Heart right ventricle (tissue), 16 donors: Measurements from ENCODE around the gene IER3. TPM values are rescaled to one million over a fixed set of nuclear protein-coding genes. Genes with fewer than 3 reads are reported as not detected.

ENCODE experiments used
- ATAC-seq, 8 donors: fragments of 200-7000 bp; cut with Tn5 transposase; one replicate each; pipeline ENCODE4 v1.9.1; 2020; ENCODE audit warnings: mild to moderate bottlenecking in 8 of 8, moderate library complexity in 8 of 8, moderate number of reproducible peaks in 1 of 8
- DNase-seq, 2 donors: peaks; one replicate each; pipeline ENCODE4 v3.0.0-alpha.2; 2020
- H3K27ac ChIP-seq, 10 donors: fragments of 200-600 bp; sonication (generic) in 2 of 10; one replicate each; pipeline versions ENCODE4 v1.5.0 to v1.8.0; 2020 to 2022; ENCODE audit warnings: mild to moderate bottlenecking in 3 of 10
- H3K27me3 ChIP-seq, 7 donors: fragments of 200-600 bp; one replicate each; pipeline ENCODE4 v1.8.0; 2021 to 2022; ENCODE audit warnings: mild to moderate bottlenecking in 2 of 7
- H3K36me3 ChIP-seq, 9 donors: fragments of 200-600 bp; sonication (generic) in 1 of 9; one replicate each; pipeline versions ENCODE4 v1.5.0 to v1.8.0; 2020 to 2022; ENCODE audit warnings: mild to moderate bottlenecking in 2 of 9
- H3K4me1 ChIP-seq, 9 donors: fragments of 200-600 bp; sonication (generic) in 1 of 9; one replicate each; pipeline versions ENCODE4 v1.5.0 to v1.8.0; 2020 to 2022; ENCODE audit warnings: mild to moderate bottlenecking in 4 of 9
- H3K4me3 ChIP-seq, 10 donors: fragments of 200-600 bp; sonication (generic) in 2 of 10; one replicate each; pipeline versions ENCODE4 v1.5.0 to v1.8.0; 2020 to 2022; ENCODE audit warnings: mild to moderate bottlenecking in 7 of 10, moderate library complexity in 2 of 10
- H3K9me3 ChIP-seq, 11 donors: fragments of 200-600 bp in 10 of 11; sonication (generic) in 2 of 11; one replicate each; pipeline versions ENCODE4 v1.5.0 to v1.8.0; 2013 to 2022; ENCODE audit warnings: mild to moderate bottlenecking in 2 of 11, control low read depth in 1 of 11, moderate library complexity in 1 of 11
- CTCF ChIP-seq, 9 donors: fragments of 200-600 bp; sonication (generic) in 2 of 9; IDR thresholded peaks; one replicate each; pipeline versions ENCODE4 v1.5.0 to v1.8.0; 2021 to 2022; ENCODE audit warnings: antibody characterized with exemption in 9 of 9, mild to moderate bottlenecking in 5 of 9, moderate library complexity in 1 of 9
- WGBS, 2 donors: extraction: QIAGEN DNeasy Blood & Tissue Kit; methylation state at CpG; one replicate each; pipeline ENCODE4 v1.1.7; 2013; ENCODE audit warnings: inconsistent platforms in 1 of 2; 5-methylcytosine and 5-hydroxymethylcytosine counted together
- intact Hi-C, 10 donors: fragments of 100-400 bp; cut with DNase I; formaldehyde crosslinking; loops; one replicate each; pipeline versions ENCODE4 v1.11.1 to v1.14.2; 2022
- polyA plus RNA-seq, 2 donors: library from polyadenylated mRNA; stranded (reverse); fragments of 200-250 nt; gene quantifications; one replicate each; pipeline ENCODE4 v1.2.3, GENCODE V29; 2013
- total RNA-seq, 10 donors: library from RNA; stranded (reverse); fragmentation: NEBNext Ultra II Directional in 3 of 10; extraction: Animal tissue kit (Norgen Biotek cat#: 25700) in 3 of 10; gene quantifications; one replicate each; pipeline versions ENCODE4 v1.2.1 to v1.2.4, GENCODE V29; 2021 to 2023
- donor health status: Arrhythmogenic right ventricular cardiomyopathy.
- donor health status: ischemic (EF 13 %, LVEDD 7.1; RV severe dilation, severe dysfunction).
- donor health status: healthy with polysubstance abuse.
- donor health status: DM: no; HTN: yes; CAD: no.
- donor health status: DM: no; HTN: no; CAD: no.
- donor health status: ischemic (EF 25% LVEDD 6.9; RV normal size, moderate dysfunction).
- donor health status: ischemic (EF 25% LVEDD 5.7; RV mildly dilated, moderate dysfunction).
- donor health status: healthy.
- donor health status: DM: yes; HTN: yes; CAD: no.
- donor health status: Ischemic cardiomyopathy.
- donor health status: ischemic (EF 35%, LVEDD 5.7; RV mildly dilated, moderate dysfunction).
- donor health status: nonischemic (EF 11% LVEDD 7.7; RV severe dilation, severe dysfunction).
- donor health status: DM: yes; HTN: yes; CAD: no.
- donor health status: PGD.
- donor health status: ischemic (EF 29% LVEDD 5.4; RV normal size, mild dysfunction).
- donor health status: nonischemic (EF 23%, LVEDD 6.1; RV moderate dilation, normal function).

IER3 gene
- total and polyA plus RNA-seq, 12 donors: 15.6 to 309 (median 103) TPM

- Histone ChIP-seq H3K36me3 (no peaks in the 10 kb centered on the region), H3K4me3 (peak overlapping the region in 6 of 10 donors; percentile 2 to 33 (median 20)), H3K9me3 (no peaks in the 10 kb centered on the region), H3K4me1 (peaks cover 25 to 100% (median 51%) of the 10 kb centered on the region in 9 donors), H3K27ac (peak overlapping the region; percentile 74 to 97 (median 94)), H3K27me3 (no peaks in the 10 kb centered on the region)
- whole genome bisulfite sequencing, 2 donors: 4 to 8% methylated on average over 13 of the region's 13 CpGs
- DNase-seq: peak; percentile 93 to 97
- ATAC-seq: peak; percentile 89 to 92 (median 91)
- TF ChIP-seq CTCF (IDR thresholded peaks at IDR 0.05): no peak
- intact Hi-C loops: loop anchor here in 4 of 10 donors (2.0 to 5.0 kb wide), 4 partner anchors 29 to 45 kb away; partner anchors contain the start of genes FLOT1 (in 3 of the 4) and IER3 (in 2 of the 4)
Measured at GRCh38 chr6:30781743-30782424, 37.5 kb upstream of the IER3 start.

GRCh38 chr6:30781395-30781742, 37.0 kb upstream of the IER3 start:
- peak in 1 of 2 donors; percentile 43 for DNase-seq
- ATAC-seq: peak in 6 of 8 donors; percentile 15 to 68 (median 38)
- TF ChIP-seq CTCF (IDR thresholded peaks at IDR 0.05): no peak
- 80 to 86% methylated on average over 4 of the region's 4 CpGs for WGBS, 2 donors
- H3K27ac ChIP-seq: peak overlapping the region; percentile 74 to 97 (median 94)
- intact Hi-C loops: loop anchor here in 4 of 10 donors (2.0 to 5.0 kb wide), 4 partner anchors 29 to 46 kb away; partner anchors contain the start of genes FLOT1 (in 3 of the 4) and IER3 (in 2 of the 4)
- no peaks in the 10 kb centered on the region for H3K27me3 ChIP-seq
- H3K4me3 ChIP-seq: peak overlapping the region in 6 of 10 donors; percentile 2 to 33 (median 20)
- peaks cover 25 to 100% (median 51%) of the 10 kb centered on the region in 9 donors for H3K4me1 ChIP-seq
- no peaks in the 10 kb centered on the region for H3K36me3 ChIP-seq
- no peaks in the 10 kb centered on the region for H3K9me3 ChIP-seq

- DNase-seq: no peak
- Histone ChIP-seq H3K9me3 (no peaks in the 10 kb centered on the region), H3K4me3 (no peak overlapping the region), H3K4me1 (peaks cover 25 to 93% (median 51%) of the 10 kb centered on the region in 9 donors), H3K27ac (peak overlapping the region in 9 of 10 donors; percentile 80 to 97 (median 96)), H3K36me3 (no peaks in the 10 kb centered on the region), H3K27me3 (no peaks in the 10 kb centered on the region)
- no peak for TF ChIP-seq CTCF (IDR thresholded peaks at IDR 0.05)
- no peak for ATAC-seq
- WGBS, 2 donors: 97 to 98% methylated on average over 1 of the region's 1 CpG
- intact Hi-C loops: loop anchor here in 4 of 10 donors (2.0 to 5.0 kb wide), 4 partner anchors 28 to 47 kb away; partner anchors contain the start of genes FLOT1 (in 3 of the 4) and IER3 (in 2 of the 4)
Measured at GRCh38 chr6:30780642-30780920, 36.2 kb upstream of the IER3 start.

GRCh38 chr6:30779850-30780641, 35.7 kb upstream of the IER3 start:
- peaks cover 25 to 87% (median 51%) of the 10 kb centered on the region in 9 donors for H3K4me1 ChIP-seq
- no peak for TF ChIP-seq CTCF (IDR thresholded peaks at IDR 0.05)
- peak overlapping the region in 1 of 10 donors; percentile 27 for H3K4me3 ChIP-seq
- intact Hi-C loops: loop anchor here in 4 of 10 donors (2.0 to 5.0 kb wide), 4 partner anchors 27 to 47 kb away; partner anchors contain the start of genes FLOT1 (in 3 of the 4) and IER3 (in 2 of the 4)
- no peaks in the 10 kb centered on the region for H3K9me3 ChIP-seq
- no peak for ATAC-seq
- H3K36me3 ChIP-seq: no peaks in the 10 kb centered on the region
- H3K27me3 ChIP-seq: no peaks in the 10 kb centered on the region
- 92 to 94% methylated on average over 10 of the region's 10 CpGs for WGBS, 2 donors
- peak overlapping the region; percentile 66 to 97 (median 94) for H3K27ac ChIP-seq
- no peak for DNase-seq
